PC-3 (cell line): ENCODE measurements around the gene SLC51A. TPM values are rescaled to one million over a fixed set of nuclear protein-coding genes. Genes with fewer than 3 reads are reported as not detected.

Experiments used
- ATAC-seq: fragments of 200-7000 bp; cut with Tn5 transposase; 2 replicates; pipeline ENCODE4 v1.9.1; 2020; ENCODE audit warnings: mild to moderate bottlenecking, moderate library complexity
- BruUV-seq: library from RNA; stranded (reverse); fragments of 400-500 nt; replicated peaks from 2 replicates; lab custom pipeline; 2021; lab: Mats Ljungman, UMichigan
- CTCF ChIA-PET: fragments of 300-600 bp; sonication (Branson Sonifier 250); formaldehyde crosslinking; loops from one replicate; lab custom pipeline; 2022; ENCODE audit warnings: antibody characterized with exemption; lab: Charles Lee
- POLR2A ChIA-PET: fragments of 300-600 bp; sonication (Branson Sonifier 250); formaldehyde crosslinking; loops from one replicate; lab custom pipeline; 2022; ENCODE audit warnings: antibody characterized with exemption; ENCODE audit not compliant: unreplicated experiment; lab: Charles Lee
- DNase-seq: peaks from one replicate; pipeline ENCODE4 v3.0.0-alpha.2; 2015
- H2AFZ ChIP-seq: fragments of 300-600 bp; sonication (generic); 2 replicates; pipeline ENCODE4 v1.6.0; 2016; ENCODE audit warnings: antibody characterized with exemption, low read length
- H3F3A ChIP-seq: fragments of 300-600 bp; sonication (generic); one replicate; pipeline ENCODE4 v1.6.0; 2017; ENCODE audit warnings: antibody characterized with exemption, low read length, control low read depth, mild to moderate bottlenecking; ENCODE audit not compliant: unreplicated experiment
- H3K27ac ChIP-seq: fragments of 300-600 bp; sonication (generic); 2 replicates; pipeline ENCODE4 v1.5.1; 2016; ENCODE audit warnings: mild to moderate bottlenecking, low read length
- H3K27me3 ChIP-seq: fragments of 300-600 bp; sonication (generic); 2 replicates; pipeline ENCODE4 v1.6.1; 2016; ENCODE audit warnings: low read length, mixed read lengths
- H3K36me3 ChIP-seq: fragments of 300-600 bp; sonication (generic); 2 replicates; pipeline ENCODE4 v1.6.1; 2016; ENCODE audit warnings: low read depth, mixed run types, low read length, mixed read lengths
- H3K4me1 ChIP-seq: fragments of 300-600 bp; sonication (generic); 2 replicates; pipeline ENCODE4 v1.5.1; 2016; ENCODE audit warnings: low read length; ENCODE audit not compliant: insufficient read depth
- H3K4me2 ChIP-seq: fragments of 300-600 bp; sonication (generic); 2 replicates; pipeline ENCODE4 v1.6.0; 2016; ENCODE audit warnings: low read length
- H3K4me3 ChIP-seq: fragments of 300-600 bp; sonication (generic); 2 replicates; pipeline ENCODE4 v1.5.1; 2016; ENCODE audit warnings: mild to moderate bottlenecking, low read length, mixed read lengths
- H3K79me2 ChIP-seq: fragments of 300-600 bp; sonication (generic); 2 replicates; pipeline ENCODE4 v1.6.1; 2017; ENCODE audit warnings: low read length, mixed read lengths
- H3K9ac ChIP-seq: fragments of 300-600 bp; sonication (generic); 2 replicates; pipeline ENCODE4 v1.6.0; 2016; ENCODE audit warnings: mild to moderate bottlenecking, low read length
- H3K9me2 ChIP-seq: fragments of 300-600 bp; sonication (generic); replicated peaks from 2 replicates; pipeline ENCODE4 v1.6.1; 2016; ENCODE audit warnings: mixed run types, low read length, mixed read lengths
- H3K9me3 ChIP-seq: fragments of 300-600 bp; sonication (generic); 2 replicates; pipeline ENCODE4 v1.6.1; 2016; ENCODE audit warnings: low read length, mixed read lengths
- H4K20me1 ChIP-seq: fragments of 300-600 bp; sonication (generic); 2 replicates; pipeline ENCODE4 v1.6.1; 2016; ENCODE audit warnings: low read length, mixed read lengths
- CTCF ChIP-seq: fragments of 300-600 bp; sonication (generic); conservative IDR thresholded peaks from 2 replicates; pipeline ENCODE4 v1.5.1; 2017; ENCODE audit warnings: antibody characterized with exemption, low read depth, mild to moderate bottlenecking, low read length
- EZH2 ChIP-seq: fragments of 300-600 bp; sonication (generic); IDR thresholded peaks from one replicate; pipeline ENCODE4 v1.6.1; 2017; ENCODE audit warnings: antibody characterized with exemption, mild to moderate bottlenecking, low read length; ENCODE audit not compliant: unreplicated experiment
- EZH2phosphoT487 ChIP-seq: fragments of 300-600 bp; sonication (generic); IDR thresholded peaks from 2 replicates; pipeline ENCODE4 v1.6.1; 2018; ENCODE audit warnings: mild to moderate bottlenecking, antibody characterized with exemption, low read length, borderline replicate concordance
- intact Hi-C: fragments of 100-400 bp; cut with micrococcal nuclease; formaldehyde crosslinking; loops from 2 replicates; pipeline ENCODE4 v1.9.0; 2023
- total RNA-seq: library from RNA; depleted of rRNA; stranded (reverse); fragments of >200 nt; gene quantifications from 2 replicates; pipeline ENCODE4 v1.2.3, GENCODE V29; 2014

Gene SLC51A
- total RNA-seq, 1 experiment from 2014 or later: 9.7 TPM

- no TSS peak for BruUV-seq
- ChIA-PET CTCF (no interaction called here), POLR2A (no interaction called here)
- no peaks in the 10 kb centered on the region for H3K79me2 ChIP-seq
- no peaks in the 10 kb centered on the region for H3K9me3 ChIP-seq
- ATAC-seq: no peak
- H3K27me3 ChIP-seq: no peaks in the 10 kb centered on the region
- no peak overlapping the region for H3K27ac ChIP-seq
- DNase-seq: no peak
- no peaks in the 10 kb centered on the region for H4K20me1 ChIP-seq
- no peak overlapping the region for H3K4me3 ChIP-seq
- peaks cover 10% of the 10 kb centered on the region for H3K4me1 ChIP-seq
- no peak overlapping the region for H3K9ac ChIP-seq
- TF ChIP-seq CTCF: no peak
- no peak for TF ChIP-seq EZH2
- no peak for TF ChIP-seq EZH2phosphoT487
- no peaks in the 10 kb centered on the region for H3K36me3 ChIP-seq
- no peaks in the 10 kb centered on the region for H3K9me2 ChIP-seq
- intact Hi-C loops: no loop called here
- no peak overlapping the region for H2AFZ ChIP-seq
- no peak overlapping the region for H3K4me2 ChIP-seq
- no peaks in the 10 kb centered on the region for H3F3A ChIP-seq
Observed at GRCh38 chr3:196184881-196185280, 31.5 kb upstream of the SLC51A start.

- Histone ChIP-seq H3K27ac (no peak overlapping the region), H3K36me3 (no peaks in the 10 kb centered on the region), H3F3A (no peaks in the 10 kb centered on the region), H3K27me3 (no peaks in the 10 kb centered on the region), H3K4me2 (no peak overlapping the region), H3K9ac (no peak overlapping the region), H3K9me3 (no peaks in the 10 kb centered on the region), H2AFZ (no peak overlapping the region), H3K79me2 (no peaks in the 10 kb centered on the region), H3K4me1 (peaks cover 7% of the 10 kb centered on the region; the same call in 1 of the 2 replicates), H3K9me2 (no peaks in the 10 kb centered on the region), H4K20me1 (no peaks in the 10 kb centered on the region), H3K4me3 (no peak overlapping the region)
- intact Hi-C loops: no loop called here
- TF ChIP-seq EZH2phosphoT487 (no peak), CTCF (no peak), EZH2 (no peak)
- BruUV-seq: no TSS peak
- DNase-seq: no peak
- ChIA-PET CTCF (interaction anchor here (0.6 kb wide), 1 partner anchor 167 kb away, joined by 6 read pairs; no protein-coding TSS in a partner anchor), POLR2A (no interaction called here)
- ATAC-seq: no peak
Observed at GRCh38 chr3:196186651-196187573, 29.4 kb upstream of the SLC51A start.
